PC-9 (cell line): ENCODE measurements around the gene COL18A1. TPM values are rescaled to one million over a fixed set of nuclear protein-coding genes. Genes with fewer than 3 reads are reported as not detected.

Experiments
- BruUV-seq: library from RNA; stranded (reverse); fragments of 400-500 nt; replicated peaks from 2 replicates; lab custom pipeline; 2021; lab: Mats Ljungman, UMichigan
- CTCF ChIA-PET: fragments of 300-600 bp; sonication (Branson Sonifier 250); formaldehyde crosslinking; loops from one replicate; lab custom pipeline; 2022; ENCODE audit warnings: antibody characterized with exemption; lab: Charles Lee
- POLR2A ChIA-PET: fragments of 300-600 bp; sonication (Branson Sonifier 250); formaldehyde crosslinking; loops from one replicate; lab custom pipeline; 2022; ENCODE audit warnings: antibody characterized with exemption; ENCODE audit not compliant: unreplicated experiment; lab: Charles Lee
- DNase-seq, 2 experiments: peaks; one replicate each; pipeline versions ENCODE4 v3.0.0 to v3.0.0-alpha.2; 2015 to 2022; ENCODE audit warnings: mixed read lengths in 1 of 2
- H2AFZ ChIP-seq: fragments of 200-600 bp; sonication (generic); 2 replicates; pipeline ENCODE4 v1.8.1; 2017; ENCODE audit warnings: antibody characterized with exemption
- H3F3A ChIP-seq: fragments of 200-600 bp; sonication (generic); 2 replicates; pipeline ENCODE4 v1.8.1; 2017; ENCODE audit warnings: antibody characterized with exemption, mild to moderate bottlenecking, low read depth; ENCODE audit not compliant: insufficient read depth
- H3K27ac ChIP-seq: fragments of 200-600 bp; sonication (generic); 2 replicates; pipeline ENCODE4 v1.6.1; 2016; ENCODE audit warnings: mixed run types
- H3K27me3 ChIP-seq: fragments of 200-600 bp; sonication (generic); 2 replicates; pipeline ENCODE4 v1.6.1; 2016; ENCODE audit warnings: low read depth, mixed run types; ENCODE audit not compliant: insufficient read depth
- H3K36me3 ChIP-seq: fragments of 200-600 bp; sonication (generic); 2 replicates; pipeline ENCODE4 v1.6.1; 2016; ENCODE audit warnings: low read depth, mixed run types
- H3K4me1 ChIP-seq: fragments of 200-600 bp; sonication (generic); replicated peaks from 2 replicates; pipeline ENCODE4 v1.6.1; 2016; ENCODE audit warnings: mixed run types; ENCODE audit not compliant: insufficient read depth
- H3K4me2 ChIP-seq: fragments of 200-600 bp; sonication (generic); 2 replicates; pipeline ENCODE4 v1.6.1; 2017; ENCODE audit warnings: mixed run types
- H3K4me3 ChIP-seq: fragments of 200-600 bp; sonication (generic); 2 replicates; pipeline ENCODE4 v1.6.1; 2016; ENCODE audit warnings: mixed run types
- H3K79me2 ChIP-seq: fragments of 200-600 bp; sonication (generic); 2 replicates; pipeline ENCODE4 v1.6.1; 2017; ENCODE audit warnings: low read depth, mixed run types
- H3K9me2 ChIP-seq: fragments of 200-600 bp; sonication (generic); 2 replicates; pipeline ENCODE4 v1.8.1; 2017; ENCODE audit warnings: mild to moderate bottlenecking; ENCODE audit not compliant: insufficient read depth
- H3K9me3 ChIP-seq: fragments of 200-600 bp; sonication (generic); 2 replicates; pipeline ENCODE4 v1.8.1; 2016; ENCODE audit warnings: low read depth; ENCODE audit not compliant: insufficient read depth
- H4K20me1 ChIP-seq: fragments of 200-600 bp; sonication (generic); 2 replicates; pipeline ENCODE4 v1.8.1; 2017; ENCODE audit not compliant: insufficient read depth
- CTCF ChIP-seq: fragments of 200-600 bp; sonication (generic); conservative IDR thresholded peaks from 2 replicates; pipeline ENCODE4 v1.6.1; 2017; ENCODE audit warnings: mixed run types, antibody characterized with exemption, mild to moderate bottlenecking, moderate library complexity
- EZH2 ChIP-seq: fragments of 200-600 bp; sonication (generic); IDR thresholded peaks from 2 replicates; pipeline ENCODE4 v1.8.0; 2017; ENCODE audit warnings: antibody characterized with exemption, low read depth
- intact Hi-C: fragments of 100-400 bp; cut with micrococcal nuclease; formaldehyde crosslinking; loops from one replicate; pipeline ENCODE4 v1.10.0; 2022; ENCODE audit not compliant: unreplicated experiment
- total RNA-seq: library from RNA; stranded (reverse); gene quantifications from 2 replicates; pipeline ENCODE4 v1.2.3, GENCODE V29; 2021

The COL18A1 gene
- total RNA-seq, 1 experiment from 2014 or later, result 82.4 TPM

- POLR2A ChIA-PET, result no interaction called here
- TF ChIP-seq CTCF, result no peak
- TF ChIP-seq EZH2, result no peak
- H3K4me1 ChIP-seq, result no peaks in the 10 kb centered on the region
- no peaks in the 10 kb centered on the region for H3K9me2 ChIP-seq
- H3F3A ChIP-seq, result peaks cover 4% of the 10 kb centered on the region; the same call in 1 of the 2 replicates
- no peaks in the 10 kb centered on the region for H3K36me3 ChIP-seq
- intact Hi-C loops, result no loop called here
- DNase-seq, result no peak
- no peak overlapping the region for H3K4me2 ChIP-seq
- BruUV-seq, result no TSS peak
- CTCF ChIA-PET, result no interaction called here
- no peak overlapping the region for H2AFZ ChIP-seq
- no peak overlapping the region for H3K27ac ChIP-seq
- no peaks in the 10 kb centered on the region for H3K79me2 ChIP-seq
- H3K4me3 ChIP-seq, result no peak overlapping the region
- H3K9me3 ChIP-seq, result no peaks in the 10 kb centered on the region
- no peaks in the 10 kb centered on the region for H3K27me3 ChIP-seq
- H4K20me1 ChIP-seq, result no peaks in the 10 kb centered on the region
Measured at GRCh38 chr21:45477176-45478114, 72.5 kb downstream of the COL18A1 start.

- Histone ChIP-seq H3K9me2 (no peaks in the 10 kb centered on the region), H3K36me3 (no peaks in the 10 kb centered on the region), H3F3A (peaks cover 4% of the 10 kb centered on the region; the same call in 1 of the 2 replicates), H4K20me1 (no peaks in the 10 kb centered on the region), H3K4me3 (no peak overlapping the region), H3K4me1 (no peaks in the 10 kb centered on the region), H3K79me2 (no peaks in the 10 kb centered on the region), H3K9me3 (no peaks in the 10 kb centered on the region), H3K27ac (no peak overlapping the region), H3K4me2 (no peak overlapping the region), H3K27me3 (no peaks in the 10 kb centered on the region), H2AFZ (no peak overlapping the region)
- ChIA-PET POLR2A (no interaction called here), CTCF (no interaction called here)
- intact Hi-C loops, result no loop called here
- no TSS peak for BruUV-seq
- peak in 1 of 2 experiments; percentile 22 for DNase-seq
- TF ChIP-seq EZH2 (no peak), CTCF (peak; percentile 63)
Measured at GRCh38 chr21:45478115-45478801, 73.3 kb downstream of the COL18A1 start.

DNA sequence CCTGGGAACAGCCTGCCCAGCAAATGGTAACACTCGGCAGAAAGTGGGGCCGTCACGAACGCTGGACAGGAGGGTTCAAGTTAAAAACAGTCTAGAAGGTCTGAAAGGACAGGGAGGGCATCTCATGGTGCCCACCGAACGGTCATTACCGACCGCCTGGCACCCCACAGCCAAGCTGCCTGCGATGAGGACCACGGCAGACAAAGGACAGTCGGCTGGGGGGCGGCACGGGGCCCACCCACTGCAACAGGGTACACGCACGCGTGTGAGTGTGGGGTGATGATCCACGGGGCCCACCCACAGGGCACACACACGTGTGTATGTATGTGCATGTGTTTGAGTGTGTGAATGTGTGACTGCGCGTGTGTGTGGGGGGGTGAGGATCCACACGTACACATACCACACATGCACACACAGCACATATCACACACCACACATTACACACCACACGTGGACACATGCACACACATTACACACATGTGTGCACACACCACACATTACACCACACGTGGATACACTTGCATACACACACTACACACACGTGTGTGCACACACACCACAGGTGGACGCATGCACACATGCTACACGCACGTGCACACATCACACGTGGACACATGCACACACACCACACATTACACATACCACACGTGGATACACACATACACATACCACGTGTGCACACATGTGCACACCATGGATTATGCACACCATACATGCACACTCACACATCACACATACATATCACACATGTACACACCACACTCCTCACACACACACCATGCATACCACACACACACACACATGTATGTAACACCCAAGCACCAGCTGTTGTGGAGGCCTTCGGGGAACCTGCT lies 74.1 kb downstream of the COL18A1 start:
- POLR2A ChIA-PET, result no interaction called here
- H3K27me3 ChIP-seq, result no peaks in the 10 kb centered on the region
- H3K4me2 ChIP-seq, result no peak overlapping the region
- no peaks in the 10 kb centered on the region for H3K79me2 ChIP-seq
- no peaks in the 10 kb centered on the region for H3K9me3 ChIP-seq
- peaks cover 4% of the 10 kb centered on the region; the same call in 1 of the 2 replicates for H3F3A ChIP-seq
- H3K9me2 ChIP-seq, result no peaks in the 10 kb centered on the region
- TF ChIP-seq EZH2 (no peak), CTCF (no peak)
- H3K4me3 ChIP-seq, result no peak overlapping the region
- BruUV-seq, result no TSS peak
- H2AFZ ChIP-seq, result no peak overlapping the region
- no peaks in the 10 kb centered on the region for H3K36me3 ChIP-seq
- CTCF ChIA-PET, result no interaction called here
- DNase-seq, result no peak
- no peak overlapping the region for H3K27ac ChIP-seq
- H4K20me1 ChIP-seq, result no peaks in the 10 kb centered on the region
- no peaks in the 10 kb centered on the region for H3K4me1 ChIP-seq
- intact Hi-C loops, result no loop called here
